NCI-H1417 (cell line): ENCODE results near the gene OGG1.

ENCODE experiments used
- DNase-seq, 3 experiments: peaks; one replicate each; lab custom pipeline; 2025; lab: John Stamatoyannopoulos, UW

The OGG1 gene

DNA sequence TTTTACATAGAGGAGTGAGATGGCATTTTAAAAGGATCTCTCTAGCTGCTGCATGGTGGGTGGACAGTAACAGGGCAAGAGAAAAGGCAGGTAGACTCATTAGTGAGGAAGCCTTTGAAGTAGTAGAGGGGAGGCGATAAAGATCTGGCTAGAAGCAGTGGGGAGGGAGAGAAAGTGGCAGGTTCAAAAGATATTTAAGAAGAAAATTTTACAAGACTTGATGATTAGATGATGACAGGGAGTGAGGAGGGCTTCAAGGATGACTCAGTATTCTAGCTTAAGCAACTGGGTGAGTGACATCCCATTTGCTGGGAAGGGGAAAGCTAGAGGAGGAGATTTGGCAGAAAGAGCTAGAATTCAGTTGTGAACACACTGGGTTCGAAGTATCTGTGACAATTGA, 22.0 kb upstream of the OGG1 start:
- DNase-seq, result no peak

- DNase-seq, result no peak
Observed at GRCh38 chr3:9729419-9729818, 20.3 kb upstream of the OGG1 start.

- peak in 1 of 3 experiments; percentile 77 for DNase-seq
Observed at GRCh38 chr3:9730657-9731205, 19.0 kb upstream of the OGG1 start.

DNA sequence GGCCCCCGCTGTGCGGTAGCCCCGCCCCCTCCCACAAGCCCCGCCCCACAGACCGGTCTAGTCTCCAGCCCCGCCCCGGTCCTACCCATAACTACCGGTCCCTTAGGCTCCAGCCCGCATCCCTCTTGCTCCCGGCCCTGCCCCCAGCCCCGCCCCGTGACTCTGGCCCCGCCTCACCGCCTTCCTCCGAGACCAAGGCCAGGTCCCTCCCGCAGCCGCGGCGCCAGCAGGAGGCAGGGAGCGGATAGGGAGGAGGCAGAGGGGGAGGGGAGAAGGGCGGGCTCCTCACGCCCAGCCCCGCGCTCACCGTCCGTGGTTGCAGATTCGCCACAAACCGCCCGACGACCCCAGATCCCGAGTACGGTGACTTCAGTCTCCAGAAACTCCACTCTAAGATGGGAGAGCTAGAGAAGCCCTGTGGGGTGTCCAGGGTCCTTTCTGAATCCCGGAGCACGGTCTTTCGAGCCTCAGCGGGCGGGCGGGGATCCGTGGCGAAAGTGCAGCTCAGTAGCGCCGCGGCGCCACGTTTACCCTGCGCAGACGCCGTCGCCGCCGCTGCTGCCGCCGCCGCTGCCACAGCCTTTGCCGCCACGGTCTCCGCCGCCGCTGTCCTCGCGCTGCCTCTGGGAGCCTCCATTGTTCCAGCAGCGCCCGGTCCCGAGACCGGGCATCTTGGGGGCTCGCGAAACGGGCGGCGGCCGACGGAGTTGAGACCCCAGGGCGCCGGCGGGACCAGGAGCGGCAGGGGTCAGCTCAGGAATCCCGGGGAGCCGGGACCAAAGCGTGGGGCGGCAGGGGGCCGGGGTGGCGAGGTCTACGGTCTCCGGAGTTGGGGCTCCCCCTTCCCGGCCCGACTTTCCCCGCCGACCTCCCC, 18.3 kb upstream of the OGG1 start, which contains the start of gene BRPF1:
TSS of gene BRPF1 (plus strand) at position 530 of the 874 bp plus-strand sequence. CDS start 2,406 bp downstream, outside the sequence.
- DNase-seq, result peak; percentile 92 to 97 (median 92)

DNA sequence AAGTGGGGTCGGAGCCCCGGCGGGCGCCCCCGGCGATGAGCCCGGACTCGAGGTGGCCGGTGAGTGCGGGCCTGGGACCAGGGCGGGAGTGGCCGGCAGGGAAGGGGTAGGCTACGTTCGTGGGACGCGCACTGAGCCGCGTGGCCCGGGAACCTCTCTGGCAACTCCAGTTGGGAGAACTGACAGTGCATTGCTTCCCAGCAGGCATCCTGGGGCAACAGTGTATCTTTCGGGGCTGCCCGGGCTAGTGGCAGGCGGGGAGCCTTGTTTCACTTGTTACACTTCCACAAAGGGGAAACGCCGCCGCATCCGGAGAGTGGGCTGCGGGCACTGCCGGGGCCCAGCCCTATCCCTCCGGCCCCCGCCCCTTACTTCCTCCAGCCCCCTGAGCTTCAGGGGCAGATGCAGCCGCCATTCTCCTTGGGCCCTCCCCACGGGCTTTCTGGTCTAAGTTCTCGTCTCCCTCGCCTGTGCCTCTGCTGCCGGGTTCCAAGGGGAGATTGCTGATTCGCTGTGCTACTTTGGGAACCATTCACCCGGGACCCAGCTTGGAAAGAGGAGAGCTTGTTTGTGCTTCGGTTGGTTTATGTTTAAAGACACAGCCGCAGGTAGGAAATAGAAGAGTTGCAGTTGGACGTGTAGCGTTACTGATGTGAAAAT, 17.5 kb upstream of the OGG1 start:
- peak in 2 of 3 experiments; percentile 18 to 40 for DNase-seq

- no peak for DNase-seq
Observed at GRCh38 chr3:9732740-9733115, 17.0 kb upstream of the OGG1 start.

DNA sequence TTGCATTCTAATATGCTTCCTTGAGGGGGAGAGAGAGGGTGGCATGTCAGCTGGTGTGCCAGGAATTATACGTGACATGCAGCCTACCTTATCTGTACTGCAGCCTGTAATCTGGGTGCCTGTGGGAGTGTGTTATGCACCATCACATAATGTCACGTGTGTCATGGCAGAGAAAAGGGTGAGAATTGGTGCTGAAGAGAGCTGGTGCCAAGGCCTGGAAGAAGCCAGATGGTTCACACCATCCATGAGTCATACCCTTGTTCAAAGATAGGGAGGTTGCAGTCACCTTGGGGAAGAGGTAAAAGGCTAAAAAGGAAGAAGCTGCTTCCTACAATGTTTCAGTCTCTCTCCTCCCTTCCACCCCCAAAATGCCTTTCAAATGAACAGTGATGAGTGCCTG, 12.9 kb upstream of the OGG1 start:
- DNase-seq, result no peak

DNA sequence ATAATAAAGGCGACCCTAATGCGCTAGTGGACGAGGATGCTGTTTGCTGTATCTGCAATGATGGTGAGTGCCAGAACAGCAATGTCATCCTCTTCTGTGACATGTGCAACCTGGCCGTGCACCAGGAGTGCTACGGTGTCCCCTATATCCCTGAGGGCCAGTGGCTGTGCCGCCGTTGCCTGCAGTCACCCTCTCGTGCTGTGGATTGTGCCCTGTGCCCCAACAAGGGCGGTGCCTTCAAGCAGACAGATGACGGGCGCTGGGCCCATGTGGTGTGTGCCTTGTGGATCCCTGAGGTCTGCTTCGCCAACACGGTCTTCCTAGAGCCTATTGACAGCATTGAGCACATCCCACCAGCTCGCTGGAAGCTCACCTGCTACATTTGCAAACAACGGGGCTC, 10.6 kb upstream of the OGG1 start:
- no peak for DNase-seq

DNA sequence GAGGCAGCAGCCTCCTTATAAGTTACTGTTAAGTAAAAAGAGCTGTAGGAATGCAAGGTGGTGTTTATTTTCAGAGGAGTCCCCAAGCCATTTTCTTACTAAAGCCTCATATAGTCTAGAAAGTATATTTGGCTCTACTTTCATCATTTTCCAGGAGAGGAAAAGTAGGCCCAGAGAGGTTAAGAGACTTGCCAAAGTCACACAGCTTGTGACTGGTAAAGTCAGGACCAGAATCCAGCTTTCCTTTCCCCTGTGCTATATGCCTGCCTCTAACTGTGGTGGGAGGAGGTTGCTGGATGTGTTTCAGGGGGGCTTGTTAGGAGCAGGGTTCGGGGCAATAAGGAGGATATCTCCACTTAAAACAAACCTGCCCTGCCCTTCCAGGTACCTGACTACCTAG, 7.2 kb upstream of the OGG1 start:
- DNase-seq, result no peak

- DNase-seq, result no peak
Observed at GRCh38 chr3:9743548-9743947, 6.2 kb upstream of the OGG1 start.

DNA sequence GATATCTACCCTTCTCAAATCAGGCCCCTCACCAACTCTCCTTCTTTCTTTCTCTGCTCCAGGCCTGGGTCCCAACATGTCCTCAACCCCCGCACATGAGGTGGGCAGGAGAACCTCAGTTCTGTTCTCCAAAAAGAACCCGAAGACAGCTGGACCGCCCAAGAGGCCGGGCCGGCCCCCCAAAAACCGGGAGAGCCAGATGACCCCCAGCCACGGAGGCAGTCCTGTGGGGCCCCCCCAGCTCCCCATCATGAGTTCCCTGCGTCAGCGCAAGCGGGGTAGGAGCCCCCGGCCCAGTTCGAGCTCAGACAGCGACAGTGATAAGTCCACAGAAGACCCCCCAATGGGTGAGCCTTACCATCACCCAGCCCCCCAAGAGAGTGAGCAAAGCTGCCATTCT, 5.6 kb upstream of the OGG1 start:
- no peak for DNase-seq

GRCh38 chr3:9745521-9745920, 4.2 kb upstream of the OGG1 start:
- no peak for DNase-seq

DNA sequence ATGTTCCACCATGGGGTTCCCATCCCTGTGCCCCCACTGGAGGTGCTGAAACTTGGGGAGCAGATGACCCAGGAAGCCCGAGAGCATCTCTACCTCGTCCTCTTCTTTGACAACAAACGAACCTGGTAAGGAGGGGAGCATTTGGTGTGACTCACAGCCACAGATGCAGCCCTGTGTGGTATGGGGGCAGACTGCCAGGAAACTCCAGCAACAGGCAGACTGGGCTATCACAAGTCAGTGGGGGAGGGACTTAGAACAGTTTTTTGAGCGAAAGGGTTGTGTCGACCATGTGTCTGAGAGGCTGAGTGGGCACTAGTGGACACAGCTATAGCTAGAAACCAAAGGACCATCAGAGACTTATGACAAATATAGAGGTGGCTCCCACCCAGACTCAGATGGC, 3.4 kb upstream of the OGG1 start:
- no peak for DNase-seq

DNA sequence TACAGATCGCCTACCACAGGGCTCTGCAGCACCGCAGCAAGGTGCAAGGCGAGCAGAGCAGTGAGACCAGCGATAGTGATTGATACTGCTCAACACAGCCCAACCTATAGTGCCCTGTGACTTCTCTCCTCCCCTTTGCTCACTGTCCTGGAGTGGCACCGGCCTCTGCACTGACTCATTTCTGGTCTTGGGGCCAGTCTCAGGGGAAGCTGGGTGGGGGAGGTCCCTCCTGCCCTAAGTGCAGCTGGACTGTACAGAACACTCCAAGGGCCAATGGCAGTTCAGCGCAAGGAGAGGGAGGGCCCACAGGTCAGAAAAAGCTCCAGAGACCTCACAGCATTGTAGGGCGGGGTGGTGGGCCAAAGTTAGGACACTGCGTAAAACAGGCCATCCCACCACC, 2.5 kb upstream of the OGG1 start:
- no peak for DNase-seq

- DNase-seq, result no peak
Observed at GRCh38 chr3:9748031-9748430, 1.7 kb upstream of the OGG1 start.

DNA sequence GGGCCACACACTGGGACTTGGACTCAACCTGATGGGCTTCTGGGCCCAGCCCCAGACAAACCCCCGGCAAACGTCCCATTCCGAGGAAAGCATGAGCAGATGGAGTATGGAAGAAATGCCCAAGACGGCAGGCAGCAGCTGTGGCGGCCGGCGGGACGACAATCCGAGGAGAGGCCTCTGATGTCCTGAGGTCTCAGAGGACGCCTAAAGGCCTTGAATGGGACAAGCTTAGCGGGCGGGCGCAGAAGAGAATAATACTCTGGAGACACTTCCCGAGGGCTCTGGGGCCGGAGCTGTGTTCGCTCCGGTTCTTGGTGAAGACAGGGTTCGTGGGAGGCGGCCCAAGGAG, 482 bp upstream of the OGG1 start:
- no peak for DNase-seq

DNA sequence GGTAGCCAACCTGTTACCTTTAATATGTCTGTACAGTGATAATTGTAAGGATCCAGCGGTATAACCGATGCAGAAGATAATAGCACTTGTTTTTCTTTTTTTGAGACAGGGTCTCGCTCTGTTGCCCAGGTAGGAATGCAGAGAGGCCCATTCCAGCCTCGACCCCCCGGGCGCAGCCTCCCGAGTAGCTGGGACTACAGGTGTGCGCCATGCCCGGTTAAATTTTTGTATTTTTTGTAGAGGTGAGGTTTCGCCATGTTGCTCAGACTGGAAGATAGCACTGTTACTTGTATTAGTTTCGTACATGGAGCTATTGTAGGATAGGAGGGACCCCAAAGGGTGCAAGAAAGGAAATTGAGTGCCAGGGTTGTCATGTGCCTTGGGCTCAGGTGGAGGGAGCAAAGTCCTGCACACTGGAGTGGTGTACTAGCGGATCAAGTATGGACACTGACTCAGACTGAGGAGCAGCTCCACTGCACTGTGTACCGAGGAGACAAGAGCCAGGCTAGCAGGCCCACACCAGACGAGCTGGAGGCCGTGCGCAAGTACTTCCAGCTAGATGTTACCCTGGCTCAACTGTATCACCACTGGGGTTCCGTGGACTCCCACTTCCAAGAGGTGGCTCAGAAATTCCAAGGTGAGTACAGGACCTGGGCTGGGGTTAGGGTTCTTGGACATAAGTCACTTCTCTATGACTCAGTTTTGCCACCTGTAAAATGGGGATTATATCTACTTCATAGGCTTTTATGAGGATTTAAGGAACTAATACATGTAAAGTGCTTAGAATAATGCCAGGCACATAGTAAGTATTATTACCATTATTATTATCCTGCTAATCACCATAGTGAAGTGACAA, 1.0 kb downstream of the OGG1 start:
- peak in 1 of 3 experiments; percentile 8 for DNase-seq

- no peak for DNase-seq
Observed at GRCh38 chr3:9754678-9755077, 4.9 kb downstream of the OGG1 start.

DNA sequence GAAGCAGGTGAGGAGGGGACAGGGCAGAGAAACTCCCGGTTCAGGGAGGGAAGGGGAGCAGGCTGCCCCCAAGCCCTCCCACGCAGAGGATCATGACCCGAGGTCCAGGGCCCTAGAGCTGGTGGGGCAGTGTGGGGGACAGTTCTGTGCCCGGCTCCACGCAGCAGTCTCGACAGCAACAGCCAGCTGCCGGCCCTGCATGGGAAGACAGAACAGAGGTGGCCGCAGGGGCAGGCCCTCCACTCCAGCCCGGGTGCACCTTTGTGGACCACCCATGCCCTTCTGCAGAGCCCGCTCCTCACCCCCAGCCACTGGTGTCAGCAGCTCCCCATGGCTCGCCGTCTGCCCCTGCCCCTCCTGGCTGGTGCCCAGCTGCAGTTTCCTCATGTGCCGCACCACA, 7.7 kb downstream of the OGG1 start:
- DNase-seq, result no peak

DNA sequence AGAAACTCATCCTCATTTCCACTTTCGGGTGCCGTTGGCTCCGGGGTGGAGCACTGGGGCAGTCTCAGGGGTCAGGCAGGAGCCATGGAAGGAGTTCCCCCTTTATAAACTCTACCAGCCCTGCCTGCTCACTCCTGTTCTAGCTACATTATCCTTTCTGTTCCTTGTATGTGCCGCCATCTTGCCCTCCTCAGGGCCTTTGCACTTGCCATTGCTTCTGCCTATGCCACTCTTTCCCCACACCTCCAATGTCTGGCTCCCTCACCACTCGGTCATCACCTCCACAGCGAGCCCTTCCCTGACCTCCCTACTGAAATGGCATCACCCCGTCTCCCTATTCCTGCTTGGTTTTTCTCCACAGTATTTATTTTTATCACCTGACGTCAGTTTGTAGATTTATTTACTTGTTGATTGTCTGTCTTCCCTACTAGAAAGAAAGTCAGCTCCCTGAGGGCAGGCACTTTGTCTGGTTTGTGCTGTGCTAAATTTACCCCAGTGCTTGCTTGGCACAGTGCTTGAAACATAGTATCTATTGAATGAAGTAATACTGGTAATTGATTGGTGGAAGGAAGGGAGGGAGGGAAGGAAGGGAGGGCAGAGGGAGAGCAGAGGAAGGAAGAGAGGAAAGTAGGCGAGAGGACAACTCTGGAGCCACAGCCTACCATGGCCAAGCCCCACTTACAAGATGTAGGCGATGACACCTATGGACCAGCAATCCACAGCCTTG, 11.2 kb downstream of the OGG1 start:
- DNase-seq, result no peak

DNA sequence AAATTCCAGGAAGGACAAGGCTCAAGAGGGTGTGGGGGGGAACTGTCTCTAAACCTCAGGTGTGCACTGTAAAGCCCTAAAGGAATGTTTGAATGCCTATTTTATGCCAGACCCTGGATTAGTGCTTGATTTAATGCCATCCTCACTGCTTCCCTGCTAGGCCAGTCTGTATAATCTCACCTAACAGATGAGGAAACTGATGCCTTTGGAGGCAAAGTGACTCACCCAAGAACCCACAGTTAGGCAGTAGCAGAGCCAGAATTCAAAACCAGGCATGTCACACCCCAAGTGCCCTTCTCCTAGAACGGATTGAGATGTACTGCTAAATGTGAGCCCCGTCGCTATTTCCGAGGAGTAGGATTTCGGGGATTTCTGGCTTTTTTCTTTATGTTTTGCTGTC, 12.2 kb downstream of the OGG1 start:
- no peak for DNase-seq

DNA sequence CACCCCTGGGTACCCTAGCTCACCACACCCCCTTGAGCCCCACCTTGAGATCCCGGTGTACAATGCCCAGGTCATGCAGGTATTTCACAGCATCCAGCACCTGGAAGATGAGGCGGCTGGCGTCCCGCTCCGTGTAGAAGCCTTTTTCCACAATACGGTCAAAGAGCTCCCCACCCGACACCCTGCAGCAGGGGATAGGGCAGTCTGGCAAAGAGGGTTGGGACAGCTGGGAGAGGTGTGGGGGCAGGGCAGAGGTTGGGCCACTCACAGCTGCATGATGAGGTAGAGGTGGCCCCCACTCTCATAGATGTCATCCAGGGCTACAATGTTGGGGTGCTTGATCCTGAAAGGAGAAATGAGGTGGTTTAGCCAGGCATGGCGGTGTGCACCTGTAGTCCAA, 13.1 kb downstream of the OGG1 start:
- DNase-seq, result no peak
